DMS79 (cell line): ENCODE data around the gene CD28.
"Not testable (repeated sequence)": the region's sequence is repeated elsewhere in the genome, so short reads cannot be mapped to it uniquely, and the experiment has no call there.

Experiments used
- DNase-seq: peaks from one replicate; lab custom pipeline; 2025; lab: John Stamatoyannopoulos, UW

CD28 gene

DNA sequence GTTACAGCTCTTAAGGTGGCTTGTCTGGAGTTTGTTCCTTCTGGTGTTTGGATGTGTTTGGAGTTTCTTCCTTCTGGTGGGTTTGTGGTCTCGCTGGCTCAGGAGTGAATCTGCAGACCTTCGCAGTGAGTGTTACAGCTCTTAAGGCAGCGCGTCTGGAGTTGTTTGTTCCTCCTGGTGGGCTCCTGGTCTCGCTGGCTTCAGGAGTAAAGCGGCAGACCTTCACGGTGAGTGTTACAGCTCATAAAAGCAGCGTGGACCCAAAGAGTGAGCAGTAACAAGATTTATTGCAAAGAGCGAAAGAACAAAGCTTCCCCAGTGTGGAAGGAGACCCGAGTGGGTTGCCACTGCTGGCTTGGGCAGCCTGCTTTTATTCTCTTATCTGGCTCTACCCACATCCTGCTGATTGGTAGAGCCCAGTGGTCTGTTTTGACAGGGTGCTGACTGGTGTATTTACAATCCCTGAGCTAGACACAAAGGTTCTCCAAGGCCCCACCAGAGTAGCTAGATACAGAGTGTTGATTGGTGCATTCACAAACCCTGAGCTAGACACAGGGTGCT lies 78.4 kb downstream of the CD28 start:
- DNase-seq: not testable (repeated sequence)

DNA sequence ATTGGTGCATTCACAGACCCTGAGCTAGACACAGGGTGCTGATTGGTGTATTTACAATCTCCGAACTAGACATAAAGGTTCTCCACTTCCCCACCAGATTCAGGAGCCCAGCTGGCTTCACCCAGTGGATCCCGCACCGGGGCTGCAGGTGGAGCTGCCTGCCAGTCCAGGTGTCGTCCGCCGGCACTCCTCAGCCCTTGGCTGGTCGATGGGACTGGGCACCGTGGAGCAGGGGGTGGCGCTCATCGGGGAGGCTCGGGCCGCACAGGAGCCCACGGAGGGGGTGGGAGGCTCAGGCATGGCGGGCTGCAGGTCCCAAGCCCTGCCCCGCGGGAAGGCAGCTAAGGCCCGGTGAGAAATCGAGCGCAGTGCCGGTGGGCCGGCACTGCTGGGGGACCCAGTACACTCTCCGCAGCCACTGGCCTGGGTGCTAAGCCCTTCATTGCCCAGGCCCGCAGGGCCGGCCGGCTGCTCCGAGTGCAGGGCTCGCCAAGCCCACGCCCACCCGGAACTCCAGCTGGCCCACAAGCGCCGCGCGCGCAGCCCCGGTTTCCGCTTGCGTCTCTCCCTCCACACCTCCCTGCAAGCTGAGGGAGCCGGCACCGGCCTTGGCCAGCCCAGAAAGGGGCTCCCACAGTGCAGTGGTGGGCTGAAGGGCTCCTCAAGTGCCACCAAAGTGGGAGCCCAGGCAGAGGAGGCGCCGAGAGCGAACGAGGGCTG lies 79.1 kb downstream of the CD28 start:
- not testable (repeated sequence) for DNase-seq

DNA sequence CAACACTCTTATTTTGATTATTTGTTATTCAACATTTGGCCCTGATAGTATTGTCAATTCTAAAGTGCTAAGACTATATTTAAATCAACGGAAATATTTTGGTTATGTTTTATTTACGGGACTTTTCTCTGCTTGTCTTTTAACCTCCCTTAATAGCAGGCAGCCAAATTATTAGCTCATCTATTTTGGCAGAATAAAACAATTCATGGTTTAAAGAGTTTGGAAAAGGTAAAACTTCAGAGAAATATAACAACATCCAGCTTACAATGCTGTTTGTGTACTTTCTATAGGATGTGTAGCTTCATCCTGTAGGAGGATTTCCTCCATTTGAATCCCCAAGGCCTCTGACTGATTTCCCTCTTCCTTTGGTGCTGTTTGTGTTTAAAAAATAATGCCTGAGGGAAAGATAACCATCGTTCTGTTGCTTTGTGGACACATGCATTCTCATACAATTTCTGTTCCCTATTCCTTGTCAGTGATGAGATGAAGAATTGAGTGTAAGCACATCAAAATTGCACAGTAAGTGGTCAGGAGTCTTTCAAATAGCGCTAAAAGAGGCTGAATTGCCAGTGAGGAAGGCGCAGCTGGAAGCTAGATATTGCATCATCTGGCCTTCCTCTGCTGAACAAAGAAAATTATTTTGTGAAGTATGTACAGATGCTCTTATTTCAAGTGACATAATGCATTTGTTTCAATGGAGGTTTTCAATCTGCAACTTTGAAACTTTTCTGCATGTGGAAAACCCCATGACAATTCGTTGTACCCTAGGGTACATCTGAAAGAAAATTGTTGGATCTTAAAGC lies 80.3 kb downstream of the CD28 start:
- peak; percentile 10 for DNase-seq

DNA sequence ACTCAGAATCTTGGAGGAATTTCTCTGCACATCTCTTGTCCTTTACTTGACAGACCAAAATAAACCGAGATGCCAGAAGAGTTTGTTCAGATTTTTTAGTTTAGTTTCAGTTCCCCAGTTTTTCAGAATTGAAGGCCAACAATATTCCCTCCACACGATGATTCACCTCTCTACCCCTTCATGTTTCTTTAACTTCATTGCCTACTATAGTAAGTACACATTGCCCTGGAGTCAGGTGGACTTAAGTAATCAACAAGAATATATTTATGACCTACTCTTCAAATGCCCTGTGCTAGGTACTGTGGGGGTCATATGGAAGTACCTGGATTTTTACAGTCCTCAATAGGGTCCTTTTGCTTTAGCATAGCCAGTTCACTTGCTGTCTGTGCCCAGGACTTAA lies 81.5 kb downstream of the CD28 start:
- DNase-seq: no peak
